Amygdala (tissue), 56 donors: ENCODE measurements around the gene FNDC3B.

Experiments used
- DNase-seq, 56 donors: peaks; one replicate each; lab custom pipeline; 2025; lab: John Stamatoyannopoulos, UW

The FNDC3B gene

GRCh38 chr3:172448661-172449465 is 409.5 kb downstream of the FNDC3B start:
- DNase-seq, result no peak

- no peak for DNase-seq
These were observed 410.2 kb downstream of the FNDC3B start for GRCh38 chr3:172449466-172450149.
